GM12878 (cell line): ENCODE results near the gene SPAG17. TPM values are rescaled to one million over a fixed set of nuclear protein-coding genes. Genes with fewer than 3 reads are reported as not detected.

Experiments
- ATAC-seq: fragments of 200-7000 bp; cut with Tn5 transposase; 3 replicates; pipeline ENCODE4 v1.9.1; 2020; ENCODE audit warnings: mild to moderate bottlenecking, moderate library complexity
- BruUV-seq: library from RNA; stranded (reverse); fragments of 400-500 nt; replicated peaks from 2 replicates; lab custom pipeline; 2021; lab: Mats Ljungman, UMichigan
- CTCF ChIA-PET: fragments of 300-600 bp; sonication (Branson Sonifier 250); formaldehyde crosslinking; extraction: SDS; loops from one replicate; lab custom pipeline; 2021; ENCODE audit warnings: inconsistent platforms; lab: Yijun Ruan, JAX
- POLR2A ChIA-PET: fragments of 350-600 bp; formaldehyde crosslinking; extraction: SDS; loops from one replicate; lab custom pipeline; 2021; ENCODE audit warnings: inconsistent platforms; lab: Charles Lee
- RAD21 ChIA-PET: fragments of 300-600 bp; sonication (Branson Sonifier 250); formaldehyde crosslinking; loops from one replicate; lab custom pipeline; 2023; ENCODE audit warnings: antibody characterized with exemption; ENCODE audit not compliant: unreplicated experiment; lab: Charles Lee
- SMC1A ChIA-PET: fragments of 300-600 bp; sonication (Branson Sonifier 250); formaldehyde crosslinking; loops from one replicate; lab custom pipeline; 2023; ENCODE audit not compliant: unreplicated experiment, uncharacterized antibody; lab: Charles Lee
- DNase-seq: peaks from one replicate; pipeline ENCODE4 v3.0.0-alpha.2; 2011; ENCODE audit warnings: low read depth, low spot score
- FAIRE-seq: peaks from 3 replicates; lab custom pipeline; 2011; peaks lifted over from hg19 to GRCh38; lab: Jason Lieb, UNC
- H2AFZ ChIP-seq: 2 replicates; pipeline ENCODE4 v1.6.0; 2011; ENCODE audit warnings: low read depth, low read length, control low read depth; ENCODE audit not compliant: control insufficient read depth
- H3K27ac ChIP-seq: 2 replicates; pipeline ENCODE4 v1.5.1; 2011; ENCODE audit warnings: control low read depth; ENCODE audit not compliant: control insufficient read depth, insufficient read depth
- H3K27me3 ChIP-seq, 2 experiments: replicated peaks in 1 of 2; 2 replicates each; pipeline versions ENCODE4 v1.6.0 to v1.6.1; 2011; ENCODE audit warnings: low read length in 1 of 2; ENCODE audit not compliant: control insufficient read depth in 2 of 2, insufficient read depth in 2 of 2
- H3K36me3 ChIP-seq, 2 experiments: 2 replicates each; pipeline ENCODE4 v1.5.1; 2011; ENCODE audit warnings: low read length in 1 of 2; ENCODE audit not compliant: control insufficient read depth in 2 of 2, insufficient read depth in 2 of 2
- H3K4me1 ChIP-seq: 2 replicates; pipeline ENCODE4 v1.6.1; 2011; ENCODE audit warnings: mild to moderate bottlenecking, low read length, moderate library complexity, mixed read lengths; ENCODE audit not compliant: control insufficient read depth, insufficient read depth
- H3K4me2 ChIP-seq: 2 replicates; pipeline ENCODE4 v1.6.0; 2011; ENCODE audit warnings: control low read depth; ENCODE audit not compliant: control insufficient read depth, insufficient read depth
- H3K4me3 ChIP-seq: fragments of 200-600 bp; sonication (generic); 2 replicates; pipeline ENCODE4 v1.5.1; 2016
- H3K79me2 ChIP-seq: 2 replicates; pipeline ENCODE4 v1.6.0; 2011; ENCODE audit warnings: low read length; ENCODE audit not compliant: control insufficient read depth, insufficient read depth
- H3K9ac ChIP-seq: 2 replicates; pipeline ENCODE4 v1.8.0; 2011; ENCODE audit warnings: low read length, control low read depth, mixed read lengths; ENCODE audit not compliant: control insufficient read depth, insufficient read depth
- H3K9me3 ChIP-seq: replicated peaks from 3 replicates; pipeline ENCODE4 v1.5.1; 2011; ENCODE audit warnings: mild to moderate bottlenecking, low read length; ENCODE audit not compliant: control insufficient read depth, insufficient read depth
- H4K20me1 ChIP-seq: 2 replicates; pipeline ENCODE4 v1.6.0; 2011; ENCODE audit not compliant: control insufficient read depth, insufficient read depth
- EZH2 ChIP-seq: IDR thresholded peaks from 2 replicates; pipeline ENCODE4 v1.6.1; 2012; ENCODE audit warnings: low read depth, mild to moderate bottlenecking, control low read depth, inconsistent platforms, low read length, borderline replicate concordance; ENCODE audit not compliant: control insufficient read depth
- HDAC2 ChIP-seq: fragments of 200-600 bp; sonication (generic); IDR thresholded peaks from 2 replicates; pipeline ENCODE4 v1.6.1; 2017
- HDGF ChIP-seq: fragments of 450-650 bp; IDR thresholded peaks from 2 replicates; pipeline ENCODE4 v1.6.1; 2016; ENCODE audit warnings: antibody characterized with exemption
- MTA2 ChIP-seq: fragments of 450-650 bp; IDR thresholded peaks from 2 replicates; pipeline ENCODE4 v1.6.1; 2016; ENCODE audit warnings: low read depth, mild to moderate bottlenecking, moderate library complexity
- RELB ChIP-seq: fragments of 450-650 bp; IDR thresholded peaks from 2 replicates; pipeline ENCODE4 v1.6.1; 2017; ENCODE audit warnings: low read depth, mild to moderate bottlenecking, moderate library complexity
- SIX5 ChIP-seq: IDR thresholded peaks from 2 replicates; pipeline ENCODE4 v1.6.1; 2011; ENCODE audit warnings: mild to moderate bottlenecking, low read depth, low read length, moderate library complexity; ENCODE audit not compliant: severe bottlenecking
- SPI1 ChIP-seq: IDR thresholded peaks from 2 replicates; pipeline ENCODE4 v1.6.1; 2011; ENCODE audit warnings: low read depth, mild to moderate bottlenecking, low read length, moderate library complexity, borderline replicate concordance; ENCODE audit not compliant: insufficient read depth
- WGBS: methylation state at CpG from one replicate; pipeline ENCODE4 v1.1.6; 2016; ENCODE audit warnings: low lambda C conversion rate; ENCODE audit not compliant: insufficient replicate concordance, insufficient coverage; ENCODE audit errors: missing lambda C conversion rate; 5-methylcytosine and 5-hydroxymethylcytosine counted together
- in situ Hi-C: fragments of 300-500 bp; cut with MboI; formaldehyde crosslinking; loops from 9 replicates; pipeline ENCODE4 v1.14.3; 2018; ENCODE audit warnings: mixed read lengths
- intact Hi-C: fragments of 100-400 bp; cut with micrococcal nuclease; formaldehyde crosslinking; loops from one replicate; pipeline ENCODE4 v1.14.2; 2022; ENCODE audit not compliant: unreplicated experiment
- polyA plus RNA-seq, 11 experiments: library from polyadenylated mRNA; depleted of rRNA in 4 of 11; unstranded in 6 of 11; stranded (reverse) in 5 of 11; fragments of >200 nt; fragmentation: Nextera tagmentation in 4 of 11; fragmentation: Illumina TruSeq in 1 of 11; extraction: Ambion mirVana in 4 of 11; extraction: Trizol in 1 of 11; gene quantifications; 1 replicate in 1 of 11; 2 replicates in 10 of 11; pipeline versions ENCODE4 v1.2.1 to v1.2.3, GENCODE V29; 2011 to 2016; ENCODE audit warnings: inconsistent platforms in 2 of 11, missing spikeins in 2 of 11, low read depth in 1 of 11
- total RNA-seq, 4 experiments: library from RNA; depleted of rRNA in 3 of 4; stranded (reverse); fragments of >200 nt in 3 of 4; fragmentation: Illumina TruSeq in 1 of 4; extraction: Trizol in 1 of 4; gene quantifications; 2 replicates each; pipeline versions ENCODE4 v1.2.1 to v1.2.3, GENCODE V29; 2013 to 2021
- TF ChIP-seq, protein P1 (sequence below): fragments of 450-650 bp; conservative IDR thresholded peaks from 2 replicates; pipeline ENCODE4 v1.6.1; 2017; ENCODE audit warnings: mild to moderate bottlenecking, moderate library complexity
- TF ChIP-seq, protein P2 (sequence below), 3 experiments: IDR thresholded peaks in 2 of 3; conservative IDR thresholded peaks in 1 of 3; 2 replicates each; pipeline ENCODE4 v1.5.1; 2011; ENCODE audit warnings: low read depth in 3 of 3, low read length in 3 of 3, mild to moderate bottlenecking in 3 of 3, control low read depth in 2 of 3, moderate library complexity in 2 of 3, inconsistent platforms in 1 of 3, mixed read lengths in 1 of 3; ENCODE audit not compliant: control insufficient read depth in 2 of 3, insufficient read depth in 1 of 3; ENCODE audit errors: extremely low read depth in 1 of 3
- TF ChIP-seq, protein P3 (sequence below): fragments of 450-650 bp; IDR thresholded peaks from 2 replicates; pipeline ENCODE4 v1.6.1; 2017; ENCODE audit warnings: borderline replicate concordance
- TF ChIP-seq, protein P4 (sequence below): fragments of 450-650 bp; IDR thresholded peaks from 2 replicates; pipeline ENCODE4 v1.6.1; 2016; ENCODE audit warnings: mild to moderate bottlenecking

The SPAG17 gene
- total and polyA plus RNA-seq, 10 of the 15 experiments (the other 5 are each of a cell fraction or from before 2014, with no cell fraction given), result 0.02 to 0.16 (median 0.03) TPM; not detected in 7

DNA sequence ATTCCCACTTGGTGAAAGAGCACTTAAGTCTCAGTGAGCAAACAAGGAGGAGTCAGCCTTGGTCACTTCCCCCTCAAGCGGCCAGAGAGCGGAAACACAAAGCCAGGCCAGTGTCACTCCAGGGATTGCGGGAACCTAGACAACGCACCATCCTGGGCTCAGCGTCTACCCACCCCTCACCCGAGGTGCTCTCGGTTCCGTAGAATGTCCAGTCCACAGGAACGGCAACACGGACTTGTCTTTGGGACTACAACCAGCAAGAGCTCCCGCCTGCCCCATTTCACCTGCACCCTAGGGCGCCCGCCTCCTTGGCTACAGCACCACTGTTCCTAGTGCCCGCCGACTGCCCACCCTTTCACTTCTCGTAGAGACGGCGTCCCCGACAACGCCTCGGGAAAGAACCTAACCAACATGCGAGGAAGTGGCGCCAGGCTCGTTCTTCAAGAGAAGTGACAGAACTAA is 256.1 kb downstream of the SPAG17 start:
- ATAC-seq (peak; percentile 73), FAIRE-seq (no peak), DNase-seq (no peak)
- Histone ChIP-seq H3K4me1 (0 out of 2 replicates have a peak, but pooled peaks cover 2% of the 10 kb centered on the region), H4K20me1 (no peaks in the 10 kb centered on the region; the same call in 1 of the 2 replicates), H3K36me3 (no peaks in the 10 kb centered on the region; a peak in 1 of 4 replicates), H3K9me3 (no peaks in the 10 kb centered on the region), H3K4me3 (peak overlapping the region; percentile 84), H3K79me2 (peaks cover 53% of the 10 kb centered on the region), H2AFZ (peak overlapping the region; percentile 76), H3K27ac (peak overlapping the region; percentile 56; the same call in 1 of the 2 replicates), H3K4me2 (peak overlapping the region; percentile 48), H3K27me3 (no peaks in the 10 kb centered on the region), H3K9ac (peak overlapping the region; percentile 70)
- intact Hi-C loops (loop anchor here (5.0 kb wide), 1 partner anchor 1728 kb away; no protein-coding TSS in a partner anchor), in situ Hi-C loops (no loop called here)
- ChIA-PET RAD21 (interaction anchor here (1.5 kb wide), 1 partner anchor 33 kb away, joined by 6 read pairs; no protein-coding TSS in a partner anchor), SMC1A (interaction anchor here (0.7 to 2.5 kb wide), 7 partner anchors 10 to 1544 kb away, joined by 3 to 8 read pairs (median 4); no protein-coding TSS in a partner anchor), POLR2A (interaction anchor here (0.7 to 1.6 kb wide), 2 partner anchors 35 to 317 kb away, joined by 3 to 5 read pairs; no protein-coding TSS in a partner anchor), CTCF (interaction anchor here (0.6 to 5.1 kb wide), 6 partner anchors 30 to 1207 kb away, joined by 3 to 33 read pairs (median 4); no protein-coding TSS in a partner anchor)
- WGBS, result under 1% methylated on average over 24 of the region's 24 CpGs
- BruUV-seq, result no TSS peak
- TF ChIP-seq SPI1, result peak; percentile 39; the same call in 1 of the 2 replicates
- TF ChIP-seq, protein P1, sequence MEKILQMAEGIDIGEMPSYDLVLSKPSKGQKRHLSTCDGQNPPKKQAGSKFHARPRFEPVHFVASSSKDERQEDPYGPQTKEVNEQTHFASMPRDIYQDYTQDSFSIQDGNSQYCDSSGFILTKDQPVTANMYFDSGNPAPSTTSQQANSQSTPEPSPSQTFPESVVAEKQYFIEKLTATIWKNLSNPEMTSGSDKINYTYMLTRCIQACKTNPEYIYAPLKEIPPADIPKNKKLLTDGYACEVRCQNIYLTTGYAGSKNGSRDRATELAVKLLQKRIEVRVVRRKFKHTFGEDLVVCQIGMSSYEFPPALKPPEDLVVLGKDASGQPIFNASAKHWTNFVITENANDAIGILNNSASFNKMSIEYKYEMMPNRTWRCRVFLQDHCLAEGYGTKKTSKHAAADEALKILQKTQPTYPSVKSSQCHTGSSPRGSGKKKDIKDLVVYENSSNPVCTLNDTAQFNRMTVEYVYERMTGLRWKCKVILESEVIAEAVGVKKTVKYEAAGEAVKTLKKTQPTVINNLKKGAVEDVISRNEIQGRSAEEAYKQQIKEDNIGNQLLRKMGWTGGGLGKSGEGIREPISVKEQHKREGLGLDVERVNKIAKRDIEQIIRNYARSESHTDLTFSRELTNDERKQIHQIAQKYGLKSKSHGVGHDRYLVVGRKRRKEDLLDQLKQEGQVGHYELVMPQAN, result no peak
- TF ChIP-seq SIX5, result no peak
- TF ChIP-seq EZH2, result no peak
- TF ChIP-seq, protein P2, sequence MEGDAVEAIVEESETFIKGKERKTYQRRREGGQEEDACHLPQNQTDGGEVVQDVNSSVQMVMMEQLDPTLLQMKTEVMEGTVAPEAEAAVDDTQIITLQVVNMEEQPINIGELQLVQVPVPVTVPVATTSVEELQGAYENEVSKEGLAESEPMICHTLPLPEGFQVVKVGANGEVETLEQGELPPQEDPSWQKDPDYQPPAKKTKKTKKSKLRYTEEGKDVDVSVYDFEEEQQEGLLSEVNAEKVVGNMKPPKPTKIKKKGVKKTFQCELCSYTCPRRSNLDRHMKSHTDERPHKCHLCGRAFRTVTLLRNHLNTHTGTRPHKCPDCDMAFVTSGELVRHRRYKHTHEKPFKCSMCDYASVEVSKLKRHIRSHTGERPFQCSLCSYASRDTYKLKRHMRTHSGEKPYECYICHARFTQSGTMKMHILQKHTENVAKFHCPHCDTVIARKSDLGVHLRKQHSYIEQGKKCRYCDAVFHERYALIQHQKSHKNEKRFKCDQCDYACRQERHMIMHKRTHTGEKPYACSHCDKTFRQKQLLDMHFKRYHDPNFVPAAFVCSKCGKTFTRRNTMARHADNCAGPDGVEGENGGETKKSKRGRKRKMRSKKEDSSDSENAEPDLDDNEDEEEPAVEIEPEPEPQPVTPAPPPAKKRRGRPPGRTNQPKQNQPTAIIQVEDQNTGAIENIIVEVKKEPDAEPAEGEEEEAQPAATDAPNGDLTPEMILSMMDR (IDR thresholded peaks at IDR 0.05 in 2 of 3, conservative IDR thresholded peaks at IDR 0.05 in 1 of 3; ENCODE audit: control insufficient read depth in 2 of 3, extremely low read depth in 1 of 3, insufficient read depth in 1 of 3, low read depth in 3 of 3, low read length in 3 of 3), result peak in 1 of 3 experiments; percentile 17; a peak in 1 of 6 replicates
- peak; percentile 25 for TF ChIP-seq MTA2
- TF ChIP-seq HDAC2, result no peak
- TF ChIP-seq RELB, result peak; percentile 23; the same call in 1 of the 2 replicates
- TF ChIP-seq, protein P3, sequence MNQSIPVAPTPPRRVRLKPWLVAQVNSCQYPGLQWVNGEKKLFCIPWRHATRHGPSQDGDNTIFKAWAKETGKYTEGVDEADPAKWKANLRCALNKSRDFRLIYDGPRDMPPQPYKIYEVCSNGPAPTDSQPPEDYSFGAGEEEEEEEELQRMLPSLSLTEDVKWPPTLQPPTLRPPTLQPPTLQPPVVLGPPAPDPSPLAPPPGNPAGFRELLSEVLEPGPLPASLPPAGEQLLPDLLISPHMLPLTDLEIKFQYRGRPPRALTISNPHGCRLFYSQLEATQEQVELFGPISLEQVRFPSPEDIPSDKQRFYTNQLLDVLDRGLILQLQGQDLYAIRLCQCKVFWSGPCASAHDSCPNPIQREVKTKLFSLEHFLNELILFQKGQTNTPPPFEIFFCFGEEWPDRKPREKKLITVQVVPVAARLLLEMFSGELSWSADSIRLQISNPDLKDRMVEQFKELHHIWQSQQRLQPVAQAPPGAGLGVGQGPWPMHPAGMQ, result no peak
- TF ChIP-seq, protein P4, sequence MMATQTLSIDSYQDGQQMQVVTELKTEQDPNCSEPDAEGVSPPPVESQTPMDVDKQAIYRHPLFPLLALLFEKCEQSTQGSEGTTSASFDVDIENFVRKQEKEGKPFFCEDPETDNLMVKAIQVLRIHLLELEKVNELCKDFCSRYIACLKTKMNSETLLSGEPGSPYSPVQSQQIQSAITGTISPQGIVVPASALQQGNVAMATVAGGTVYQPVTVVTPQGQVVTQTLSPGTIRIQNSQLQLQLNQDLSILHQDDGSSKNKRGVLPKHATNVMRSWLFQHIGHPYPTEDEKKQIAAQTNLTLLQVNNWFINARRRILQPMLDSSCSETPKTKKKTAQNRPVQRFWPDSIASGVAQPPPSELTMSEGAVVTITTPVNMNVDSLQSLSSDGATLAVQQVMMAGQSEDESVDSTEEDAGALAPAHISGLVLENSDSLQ, result peak; percentile 85
- TF ChIP-seq HDGF, result no peak
